HL-60 (cell line): ENCODE data around the gene ZG16B.

ENCODE experiments used
- DNase-seq, 2 experiments: peaks; one replicate each; pipeline ENCODE4 v3.0.0-alpha.2; 2010 to 2020; ENCODE audit warnings: low read depth in 1 of 2, low spot score in 1 of 2
- H3K27ac ChIP-seq: fragments of 250-450 bp; sonication (Bioruptor Pico); replicated peaks from 2 replicates; pipeline ENCODE4 v1.5.1; 2020; ENCODE audit warnings: mild to moderate bottlenecking, moderate library complexity
- H3K27me3 ChIP-seq: fragments of 250-450 bp; sonication (Bioruptor Pico); 2 replicates; pipeline ENCODE4 v1.5.1; 2021; ENCODE audit warnings: mild to moderate bottlenecking, moderate library complexity; ENCODE audit not compliant: insufficient read depth, poor library complexity, severe bottlenecking
- H3K4me3 ChIP-seq: replicated peaks from 2 replicates; pipeline ENCODE4 v1.5.1; 2011; ENCODE audit warnings: mild to moderate bottlenecking, control low read depth, low read length; ENCODE audit not compliant: insufficient read depth
- CTCF ChIP-seq: IDR thresholded peaks from one replicate; pipeline ENCODE4 v1.5.1; 2011; ENCODE audit warnings: low read length, control low read depth, inconsistent platforms; ENCODE audit not compliant: insufficient read depth
- GABPA ChIP-seq: IDR thresholded peaks from 2 replicates; pipeline ENCODE4 v1.6.1; 2012; ENCODE audit warnings: low read depth
- POLR2AphosphoS5 ChIP-seq: IDR thresholded peaks from 2 replicates; pipeline ENCODE4 v1.6.1; 2012; ENCODE audit warnings: low read depth
- SPI1 ChIP-seq: IDR thresholded peaks from 2 replicates; pipeline ENCODE4 v1.6.1; 2012; ENCODE audit warnings: low read depth, mild to moderate bottlenecking, borderline replicate concordance
- TF ChIP-seq, protein P1 (sequence below): IDR thresholded peaks from 2 replicates; pipeline ENCODE4 v1.6.1; 2012; ENCODE audit warnings: low read depth; ENCODE audit not compliant: insufficient replicate concordance

The ZG16B gene

GRCh38 chr16:2784358-2785100 is 45.6 kb upstream of the ZG16B start:
- TF ChIP-seq, protein P1, sequence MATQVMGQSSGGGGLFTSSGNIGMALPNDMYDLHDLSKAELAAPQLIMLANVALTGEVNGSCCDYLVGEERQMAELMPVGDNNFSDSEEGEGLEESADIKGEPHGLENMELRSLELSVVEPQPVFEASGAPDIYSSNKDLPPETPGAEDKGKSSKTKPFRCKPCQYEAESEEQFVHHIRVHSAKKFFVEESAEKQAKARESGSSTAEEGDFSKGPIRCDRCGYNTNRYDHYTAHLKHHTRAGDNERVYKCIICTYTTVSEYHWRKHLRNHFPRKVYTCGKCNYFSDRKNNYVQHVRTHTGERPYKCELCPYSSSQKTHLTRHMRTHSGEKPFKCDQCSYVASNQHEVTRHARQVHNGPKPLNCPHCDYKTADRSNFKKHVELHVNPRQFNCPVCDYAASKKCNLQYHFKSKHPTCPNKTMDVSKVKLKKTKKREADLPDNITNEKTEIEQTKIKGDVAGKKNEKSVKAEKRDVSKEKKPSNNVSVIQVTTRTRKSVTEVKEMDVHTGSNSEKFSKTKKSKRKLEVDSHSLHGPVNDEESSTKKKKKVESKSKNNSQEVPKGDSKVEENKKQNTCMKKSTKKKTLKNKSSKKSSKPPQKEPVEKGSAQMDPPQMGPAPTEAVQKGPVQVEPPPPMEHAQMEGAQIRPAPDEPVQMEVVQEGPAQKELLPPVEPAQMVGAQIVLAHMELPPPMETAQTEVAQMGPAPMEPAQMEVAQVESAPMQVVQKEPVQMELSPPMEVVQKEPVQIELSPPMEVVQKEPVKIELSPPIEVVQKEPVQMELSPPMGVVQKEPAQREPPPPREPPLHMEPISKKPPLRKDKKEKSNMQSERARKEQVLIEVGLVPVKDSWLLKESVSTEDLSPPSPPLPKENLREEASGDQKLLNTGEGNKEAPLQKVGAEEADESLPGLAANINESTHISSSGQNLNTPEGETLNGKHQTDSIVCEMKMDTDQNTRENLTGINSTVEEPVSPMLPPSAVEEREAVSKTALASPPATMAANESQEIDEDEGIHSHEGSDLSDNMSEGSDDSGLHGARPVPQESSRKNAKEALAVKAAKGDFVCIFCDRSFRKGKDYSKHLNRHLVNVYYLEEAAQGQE = no peak
- TF ChIP-seq POLR2AphosphoS5 (no peak), CTCF (no peak), SPI1 (no peak)
- H3K4me3 ChIP-seq = no peak overlapping the region

GRCh38 chr16:2785101-2785991 is 44.8 kb upstream of the ZG16B start:
- Histone ChIP-seq H3K27ac (no peak overlapping the region), H3K4me3 (peak overlapping the region; percentile 7), H3K27me3 (peaks cover 21% of the 10 kb centered on the region)
- DNase-seq = no peak
- TF ChIP-seq, protein P1 = no peak
- no peak for TF ChIP-seq SPI1
- TF ChIP-seq GABPA = no peak
- TF ChIP-seq CTCF = no peak

More at GRCh38 chr16:2784358-2785100, 45.6 kb upstream of the ZG16B start:
- peaks cover 20% of the 10 kb centered on the region for H3K27me3 ChIP-seq
- H3K27ac ChIP-seq = no peak overlapping the region
- DNase-seq = no peak

- Histone ChIP-seq H3K4me3 (no peak overlapping the region), H3K27ac (no peak overlapping the region), H3K27me3 (peaks cover 24% of the 10 kb centered on the region)
- TF ChIP-seq GABPA (no peak), SPI1 (no peak), POLR2AphosphoS5 (no peak), CTCF (no peak)
- TF ChIP-seq, protein P1 = no peak
- DNase-seq = peak in 1 of 2 experiments; percentile 31
Observed at GRCh38 chr16:2786061-2786825, 43.9 kb upstream of the ZG16B start.
